Effector memory CD4-positive, alpha-beta T cell (primary cell): ENCODE measurements around the gene CSNK1D.

Experiments
- DNase-seq, 3 donors: peaks; one replicate each; pipeline ENCODE4 v3.0.0-alpha.2; 2020
- H3K27ac ChIP-seq: 2 replicates; pipeline ENCODE4 v1.7.0; 2013; ENCODE audit warnings: mild to moderate bottlenecking, low read length, moderate library complexity; ENCODE audit not compliant: insufficient read depth, poor library complexity, severe bottlenecking
- H3K27me3 ChIP-seq: replicated peaks from 2 replicates; pipeline ENCODE4 v1.7.0; 2013; ENCODE audit warnings: mild to moderate bottlenecking, low read length; ENCODE audit not compliant: insufficient read depth, control insufficient read depth, poor library complexity, severe bottlenecking
- H3K36me3 ChIP-seq: 2 replicates; pipeline ENCODE4 v1.7.0; 2013; ENCODE audit warnings: mild to moderate bottlenecking, low read length, moderate library complexity; ENCODE audit not compliant: control insufficient read depth, insufficient read depth
- H3K4me1 ChIP-seq: 2 replicates; pipeline ENCODE4 v1.7.0; 2013; ENCODE audit warnings: low read length, mild to moderate bottlenecking; ENCODE audit not compliant: control insufficient read depth, insufficient read depth, poor library complexity, severe bottlenecking
- H3K4me3 ChIP-seq: 2 replicates; pipeline ENCODE4 v1.7.0; 2013; ENCODE audit warnings: low read length, low read depth, mild to moderate bottlenecking; ENCODE audit not compliant: insufficient read depth, poor library complexity, severe bottlenecking
- H3K9me3 ChIP-seq: 2 replicates; pipeline ENCODE4 v1.7.0; 2013; ENCODE audit warnings: mild to moderate bottlenecking, low read length, moderate library complexity; ENCODE audit not compliant: control insufficient read depth

The CSNK1D gene

GRCh38 chr17:82317394-82318168, 44.1 kb upstream of the CSNK1D start, which contains the start of gene CD7:
Gene CD7 (minus strand): TSS chr17:82317608. CDS start chr17:82317495, 113 bp downstream.
- no peaks in the 10 kb centered on the region for H3K27me3 ChIP-seq

DNA sequence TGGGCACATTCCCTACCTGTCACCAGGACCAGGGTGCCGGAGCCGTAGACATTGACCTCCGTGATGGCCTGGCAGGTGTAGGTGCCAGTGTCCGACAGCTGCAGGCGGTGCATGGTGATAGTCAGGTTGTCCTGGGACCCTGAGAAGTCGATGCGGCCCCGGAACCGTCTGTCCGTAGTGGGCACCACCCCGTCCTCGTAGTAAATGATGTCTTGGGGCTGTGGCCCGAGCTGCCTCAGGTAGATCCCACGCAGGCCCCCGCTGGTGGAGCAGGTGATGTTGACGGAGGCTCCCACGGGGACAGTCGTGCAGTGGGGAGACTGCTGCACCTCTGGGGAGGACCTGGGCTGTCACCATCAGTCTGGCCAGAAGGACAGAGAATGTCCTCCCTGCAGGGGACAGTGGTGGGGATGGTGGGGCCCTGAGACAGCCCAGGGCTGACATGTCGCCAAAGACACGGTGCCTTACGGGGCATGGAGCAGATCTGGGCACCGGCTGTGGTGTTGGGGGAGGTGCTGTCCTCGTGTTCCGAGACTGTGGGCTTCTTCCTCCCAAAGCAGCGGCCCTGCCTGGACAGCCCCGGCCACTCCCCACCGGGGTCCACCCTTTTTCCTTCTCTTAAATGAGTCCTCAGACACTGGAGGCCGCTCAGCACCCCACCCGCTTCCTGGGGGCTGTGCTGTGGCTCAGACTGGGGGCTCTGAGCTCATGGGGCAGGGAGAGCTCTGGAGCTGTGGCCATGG, 43.3 kb upstream of the CSNK1D start:
- Histone ChIP-seq H3K27me3 (no peaks in the 10 kb centered on the region), H3K4me3 (peak overlapping the region; percentile 73), H3K4me1 (peaks cover 47% of the 10 kb centered on the region), H3K9me3 (no peaks in the 10 kb centered on the region), H3K27ac (peak overlapping the region; percentile 78), H3K36me3 (peaks cover 17% of the 10 kb centered on the region)
- no peak for DNase-seq

More at GRCh38 chr17:82317394-82318168, 44.1 kb upstream of the CSNK1D start, which contains the start of gene CD7:
- H3K9me3 ChIP-seq, result no peaks in the 10 kb centered on the region
- H3K36me3 ChIP-seq, result peaks cover 17% of the 10 kb centered on the region
- DNase-seq, result peak; percentile 34 to 48 (median 41)
- H3K4me3 ChIP-seq, result peak within 1 kb of the TSS; percentile 73
- peaks cover 52% of the 10 kb centered on the region for H3K4me1 ChIP-seq
- peak within 1 kb of the TSS; percentile 78 for H3K27ac ChIP-seq

DNA sequence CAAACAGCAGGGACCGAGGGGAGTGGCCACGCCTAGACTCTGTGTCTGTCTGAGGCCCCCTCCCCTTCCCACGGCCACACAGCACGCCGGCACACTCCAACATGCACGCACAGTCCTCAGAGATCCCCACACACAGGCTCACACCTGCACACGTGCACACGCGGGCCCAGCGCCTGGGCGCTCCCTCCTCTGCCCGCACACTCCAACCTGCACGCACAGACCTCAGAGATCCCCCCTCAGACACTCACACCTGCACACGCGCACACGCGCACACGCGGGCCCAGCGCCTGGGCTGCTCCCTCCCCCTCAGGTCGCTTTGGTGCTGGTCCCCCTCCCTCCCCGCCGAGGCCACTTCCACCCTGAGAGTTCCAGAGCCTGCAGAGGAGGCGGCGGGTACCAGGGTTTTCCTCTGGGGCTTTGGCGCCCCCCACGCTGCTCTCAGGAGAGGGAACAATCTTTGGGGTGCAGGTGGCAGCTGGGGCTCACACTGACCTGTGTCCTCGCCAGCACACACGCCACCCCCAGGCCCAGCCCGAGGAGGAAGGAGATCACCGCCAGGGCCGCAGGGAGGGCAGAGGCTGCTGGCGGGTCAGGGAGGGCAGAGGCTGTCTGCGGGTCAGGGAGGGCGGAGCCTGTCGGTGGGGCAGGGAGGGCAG, 42.3 kb upstream of the CSNK1D start:
- Histone ChIP-seq H3K9me3 (no peaks in the 10 kb centered on the region), H3K36me3 (peaks cover 17% of the 10 kb centered on the region), H3K27me3 (no peaks in the 10 kb centered on the region), H3K27ac (peak overlapping the region; percentile 78), H3K4me1 (peaks cover 37% of the 10 kb centered on the region), H3K4me3 (peak overlapping the region; percentile 73)
- DNase-seq, result peak in 1 of 3 donors; percentile 31

DNA sequence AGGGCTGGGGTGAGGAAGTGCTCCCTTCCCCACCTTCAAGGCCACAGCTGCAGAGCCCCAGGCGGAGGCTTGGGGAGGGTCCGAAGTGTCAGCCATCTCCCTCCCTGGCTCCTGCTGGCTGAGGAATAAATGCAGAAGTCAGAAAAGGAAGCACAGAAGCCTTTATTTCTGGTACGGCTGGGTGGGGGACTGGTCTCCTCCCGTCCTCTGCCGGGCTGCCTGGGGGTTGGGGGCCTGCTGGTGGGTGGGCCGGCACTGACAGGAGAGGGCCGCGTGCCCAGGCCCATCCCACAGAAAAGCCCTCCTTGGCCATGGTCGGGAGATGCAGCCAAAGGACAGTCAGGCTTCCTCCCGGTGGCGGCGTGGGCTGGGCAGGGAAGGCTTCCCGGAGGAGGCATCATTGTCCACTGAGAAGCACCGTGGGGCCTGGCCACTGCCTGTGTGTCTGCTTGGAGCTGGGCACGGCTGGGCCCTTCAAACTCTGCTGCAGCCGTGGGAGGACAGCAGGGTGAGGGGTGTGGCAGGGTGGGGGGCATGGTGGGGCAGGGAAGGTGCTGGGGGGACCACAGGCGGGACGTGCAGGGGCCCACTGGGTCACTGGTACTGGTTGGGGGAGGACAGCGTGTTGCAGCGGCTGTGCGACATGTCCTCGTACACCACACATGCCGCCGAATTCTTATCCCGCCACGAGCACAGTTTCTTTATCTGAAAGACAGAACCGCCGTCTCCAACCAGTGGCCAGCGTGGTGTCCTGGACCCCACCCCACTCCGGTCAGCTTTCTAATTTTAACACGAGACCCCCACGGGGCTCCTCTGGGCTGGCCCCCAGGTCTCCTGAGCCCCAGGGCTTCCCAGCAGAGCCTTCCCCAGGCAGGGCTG, 41.5 kb upstream of the CSNK1D start:
- Histone ChIP-seq H3K9me3 (no peaks in the 10 kb centered on the region), H3K4me1 (peaks cover 31% of the 10 kb centered on the region), H3K4me3 (peak overlapping the region; percentile 73), H3K27ac (peak overlapping the region; percentile 78), H3K27me3 (no peaks in the 10 kb centered on the region), H3K36me3 (peaks cover 17% of the 10 kb centered on the region)
- DNase-seq, result no peak

GRCh38 chr17:82314012-82314726, 40.7 kb upstream of the CSNK1D start:
- DNase-seq, result no peak
- H3K4me3 ChIP-seq, result no peak overlapping the region
- peaks cover 17% of the 10 kb centered on the region for H3K36me3 ChIP-seq
- H3K4me1 ChIP-seq, result peaks cover 31% of the 10 kb centered on the region
- no peak overlapping the region for H3K27ac ChIP-seq
- H3K27me3 ChIP-seq, result no peaks in the 10 kb centered on the region
- H3K9me3 ChIP-seq, result no peaks in the 10 kb centered on the region

GRCh38 chr17:82313195-82314011, 39.9 kb upstream of the CSNK1D start:
- H3K27me3 ChIP-seq, result no peaks in the 10 kb centered on the region
- H3K36me3 ChIP-seq, result peaks cover 17% of the 10 kb centered on the region
- no peak for DNase-seq
- H3K27ac ChIP-seq, result no peak overlapping the region
- H3K9me3 ChIP-seq, result no peaks in the 10 kb centered on the region
- peaks cover 31% of the 10 kb centered on the region for H3K4me1 ChIP-seq
- no peak overlapping the region for H3K4me3 ChIP-seq

DNA sequence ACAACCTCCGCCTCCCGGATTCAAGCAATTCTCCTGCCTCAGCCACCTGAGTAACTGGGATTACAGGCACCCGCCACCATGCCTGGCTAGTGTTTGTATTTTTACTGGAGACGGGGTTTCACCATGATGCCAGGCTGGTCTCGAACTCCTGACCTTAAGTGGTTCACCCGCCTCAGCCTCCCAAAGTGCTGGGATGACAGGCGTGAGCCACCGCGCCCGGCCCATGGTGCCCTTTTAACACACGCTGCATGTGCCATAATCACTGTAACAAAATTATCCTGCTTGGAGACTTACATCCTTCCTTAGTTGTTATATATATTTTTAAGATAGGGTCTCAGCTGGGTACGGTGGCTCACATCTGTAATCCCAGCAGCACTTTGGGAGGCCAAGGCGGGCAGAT, 38.5 kb upstream of the CSNK1D start:
- H3K9me3 ChIP-seq, result no peaks in the 10 kb centered on the region
- no peaks in the 10 kb centered on the region for H3K27me3 ChIP-seq
- peaks cover 22% of the 10 kb centered on the region for H3K4me1 ChIP-seq
- H3K4me3 ChIP-seq, result no peak overlapping the region
- no peak for DNase-seq
- H3K27ac ChIP-seq, result no peak overlapping the region
- peaks cover 17% of the 10 kb centered on the region for H3K36me3 ChIP-seq

- Histone ChIP-seq H3K9me3 (no peaks in the 10 kb centered on the region), H3K36me3 (peaks cover 17% of the 10 kb centered on the region), H3K4me3 (no peak overlapping the region), H3K4me1 (peaks cover 13% of the 10 kb centered on the region), H3K27ac (no peak overlapping the region), H3K27me3 (no peaks in the 10 kb centered on the region)
- DNase-seq, result no peak
Measured at GRCh38 chr17:82310877-82311276, 37.4 kb upstream of the CSNK1D start.
